A673 (cell line): ENCODE results near the gene MBLAC1.

Experiments used
- CTCF ChIP-seq: fragments of 300-800, 200-600 bp; sonication (generic); conservative IDR thresholded peaks from 2 replicates; pipeline ENCODE4 v1.5.1; 2017; ENCODE audit warnings: low read depth, mild to moderate bottlenecking, antibody characterized with exemption, low read length, moderate library complexity, mixed read lengths
- EZH2 ChIP-seq: fragments of 200-600 bp; sonication (generic); IDR thresholded peaks from 2 replicates; pipeline ENCODE4 v1.6.1; 2017; ENCODE audit warnings: borderline replicate concordance, low read depth, mild to moderate bottlenecking, mixed read lengths, antibody characterized with exemption, low read length; ENCODE audit not compliant: poor library complexity, severe bottlenecking

DNA sequence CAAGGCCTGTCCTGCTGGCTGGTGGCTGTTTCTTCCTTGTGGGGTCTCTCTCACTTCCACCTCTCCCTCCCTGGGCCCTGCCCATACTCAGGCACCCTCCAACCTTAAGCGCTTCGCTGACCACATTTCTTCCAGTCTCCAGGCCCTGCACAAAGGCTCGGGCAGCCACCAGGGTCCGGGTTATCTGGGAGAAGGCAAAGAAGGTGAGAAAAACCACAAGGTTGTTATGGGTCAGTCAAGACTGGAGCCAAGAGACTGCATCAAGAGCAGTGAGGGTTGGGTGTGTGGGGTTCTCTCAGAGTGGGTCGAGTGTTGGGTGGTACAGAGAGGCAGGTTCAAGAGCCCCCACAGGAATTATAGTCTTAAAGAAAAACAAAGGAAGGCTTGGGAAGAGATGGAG is 47.8 kb downstream of the MBLAC1 start:
- TF ChIP-seq EZH2 (no peak), CTCF (no peak)
